SW 1271 (cell line): ENCODE data around the gene MAGEA2B.
"Not testable (repeated sequence)": the region's sequence is repeated elsewhere in the genome, so short reads cannot be mapped to it uniquely, and the experiment has no call there.

Experiments
- DNase-seq, 2 experiments: peaks; one replicate each; lab custom pipeline; 2025; lab: John Stamatoyannopoulos, UW

MAGEA2B gene

DNA sequence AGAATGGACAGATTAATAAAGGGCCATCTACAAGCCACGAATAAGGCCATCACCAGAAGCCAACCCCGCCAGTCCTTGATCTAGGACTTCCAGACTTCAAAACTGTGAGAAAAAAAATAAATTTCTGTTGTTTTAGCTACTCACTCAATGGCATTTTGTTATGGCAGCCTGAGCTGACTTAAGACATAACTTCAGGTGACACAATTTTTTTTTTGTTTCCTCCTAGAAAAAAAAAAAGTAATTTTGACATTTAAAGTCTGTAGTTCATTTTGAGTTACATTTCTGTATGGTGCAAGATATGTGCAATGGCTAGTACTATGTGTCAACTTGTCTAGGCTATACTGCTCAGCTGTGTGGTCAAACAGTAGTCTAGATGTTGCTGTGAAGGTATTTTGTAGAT, 44.5 kb downstream of the MAGEA2B start, which contains the start of gene CSAG3:
TSS of gene CSAG3 (plus strand) at position 301 of the 400 bp plus-strand sequence.
- not testable (repeated sequence) for DNase-seq

DNA sequence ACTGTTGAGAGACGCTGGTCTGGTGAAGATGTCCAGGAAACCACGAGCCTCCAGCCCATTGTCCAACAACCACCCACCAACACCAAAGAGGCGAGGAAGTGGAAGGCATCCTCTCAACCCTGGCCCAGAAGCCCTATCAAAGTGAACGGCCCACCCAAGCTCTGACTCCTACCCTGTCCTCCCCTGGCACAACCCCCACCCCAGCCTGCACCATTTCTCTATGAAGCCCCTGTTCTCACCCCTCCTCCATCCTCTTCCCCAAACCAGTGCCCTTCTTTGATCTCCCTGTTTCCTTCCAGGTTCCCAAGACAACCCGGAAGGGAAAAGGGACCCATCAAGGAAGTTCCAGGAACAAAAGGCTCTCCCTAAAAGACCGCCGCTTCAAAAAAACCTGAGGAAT, 45.1 kb downstream of the MAGEA2B start:
- not testable (repeated sequence) for DNase-seq

DNA sequence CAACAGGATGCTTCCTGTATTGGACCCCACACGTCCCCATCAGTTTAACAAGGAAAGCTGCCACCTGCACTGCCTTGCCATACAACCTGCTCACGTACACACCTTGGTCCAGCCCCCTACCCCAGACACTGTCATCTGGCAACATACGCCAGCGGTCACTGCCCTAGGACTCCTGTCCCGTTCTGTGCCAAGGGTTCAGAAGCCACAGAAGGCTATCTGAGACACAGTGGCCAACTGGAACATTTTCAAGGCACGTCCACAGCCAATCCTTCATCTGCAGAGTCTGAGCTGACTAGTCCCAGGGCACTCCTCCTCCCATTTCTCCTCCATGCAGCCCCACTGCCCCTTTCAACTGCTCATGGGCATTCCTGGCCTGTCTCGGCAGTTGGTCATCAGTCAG, 47.2 kb downstream of the MAGEA2B start:
- DNase-seq = not testable (repeated sequence)

DNA sequence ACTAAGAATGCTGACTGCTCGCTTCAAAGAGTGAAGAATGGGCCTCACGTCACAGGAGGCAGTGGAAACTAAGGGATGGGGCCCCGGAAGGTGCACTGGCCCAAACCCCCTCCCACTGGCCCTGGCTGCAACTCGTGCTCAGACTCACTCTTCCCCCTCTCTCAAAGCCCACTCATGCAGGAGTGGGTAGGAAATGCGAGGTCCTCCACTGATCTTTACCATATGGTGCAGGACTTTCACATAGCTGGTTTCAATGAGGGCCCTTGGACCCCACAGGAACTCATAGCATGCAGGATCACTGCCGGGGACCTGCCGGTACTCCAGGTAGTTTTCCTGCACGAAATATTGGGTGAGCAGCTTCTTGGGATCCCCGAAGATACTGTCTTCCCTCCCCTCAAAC, 52.1 kb downstream of the MAGEA2B start:
- DNase-seq = not testable (repeated sequence)
